GM18526 (cell line): ENCODE data around the gene BATF3.
A peak's percentile ranks its signal among the peaks of the same experiment; 100 is the strongest.

Experiments
- POLR2A ChIP-seq: IDR thresholded peaks from 3 replicates; pipeline ENCODE4 v1.6.1; 2011; ENCODE audit not compliant: insufficient read length; ENCODE audit errors: extremely low read depth

Gene BATF3

GRCh38 chr1:212713465-212714136 is 14.0 kb upstream of the BATF3 start:
- TF ChIP-seq POLR2A, result no peak

GRCh38 chr1:212712451-212713303 is 13.0 kb upstream of the BATF3 start:
- TF ChIP-seq POLR2A, result no peak

- no peak for TF ChIP-seq POLR2A
Measured at GRCh38 chr1:212710566-212710965, 10.9 kb upstream of the BATF3 start.

GRCh38 chr1:212703991-212704564 is 4.4 kb upstream of the BATF3 start:
- TF ChIP-seq POLR2A, result no peak

GRCh38 chr1:212702672-212703071 is 3.0 kb upstream of the BATF3 start:
- TF ChIP-seq POLR2A, result no peak

- no peak for TF ChIP-seq POLR2A
Measured at GRCh38 chr1:212701910-212702309, 2.3 kb upstream of the BATF3 start.

- peak; percentile 20 for TF ChIP-seq POLR2A
Measured at GRCh38 chr1:212700892-212701819, 1.5 kb upstream of the BATF3 start.

GRCh38 chr1:212700223-212700891 is 717 bp upstream of the BATF3 start:
- TF ChIP-seq POLR2A, result peak; percentile 31

- TF ChIP-seq POLR2A, result peak; percentile 23
Measured at GRCh38 chr1:212699104-212699624, 476 bp downstream of the BATF3 start.

GRCh38 chr1:212698467-212699103 is 1.1 kb downstream of the BATF3 start:
- TF ChIP-seq POLR2A, result no peak

GRCh38 chr1:212696721-212697331 is 2.8 kb downstream of the BATF3 start:
- no peak for TF ChIP-seq POLR2A

GRCh38 chr1:212692774-212693644 is 6.6 kb downstream of the BATF3 start:
- no peak for TF ChIP-seq POLR2A
